ENCODE results near the gene ANXA1. TPM values are rescaled to one million over a fixed set of nuclear protein-coding genes. Genes with fewer than 3 reads are reported as not detected.

Gene ANXA1
- total RNA-seq, 2 donors from 2014 or later = 37.9 to 44.8 TPM

DNA sequence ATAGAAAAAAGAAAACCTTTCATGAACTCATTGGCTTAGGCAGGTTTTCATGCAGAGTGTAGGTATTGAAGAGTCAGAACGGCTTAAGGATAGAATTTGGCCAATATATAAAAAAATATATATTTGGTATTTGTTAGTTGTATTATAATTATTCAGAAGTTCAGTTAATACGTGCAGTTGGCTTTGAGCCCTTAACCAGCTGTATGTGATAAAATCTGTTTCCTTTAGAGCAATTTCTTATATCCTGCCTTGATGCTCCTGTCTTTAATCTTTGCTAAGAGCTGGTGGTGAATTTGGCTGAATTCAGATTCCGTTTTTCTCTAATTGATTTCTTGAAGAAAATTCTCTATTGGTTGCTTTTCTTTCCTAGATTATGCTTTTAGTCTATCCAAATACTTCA lies 3.7 kb downstream of the ANXA1 start:
- H3K27me3 ChIP-seq = no peaks in the 10 kb centered on the region
- H3K9me3 ChIP-seq = no peaks in the 10 kb centered on the region
- no peak for DNase-seq
- TF ChIP-seq CTCF (IDR thresholded peaks at IDR 0.05) = no peak
- TF ChIP-seq POLR2A (IDR thresholded peaks at IDR 0.05) = no peak
- H3K27ac ChIP-seq = no peak overlapping the region
- H3K4me3 ChIP-seq = no peak overlapping the region
- H3K4me1 ChIP-seq = no peaks in the 10 kb centered on the region
- WGBS, 2 donors = 42 to 46% methylated on average over 3 of the region's 3 CpGs
- intact Hi-C loops (cut with DNase I) = no loop called here
- H3K36me3 ChIP-seq (replicated peaks in 1 of 2; ENCODE audit: insufficient read depth in 1 of 2, low read depth in 2 of 2) = no peaks in the 10 kb centered on the region
- ATAC-seq = no peak

DNA sequence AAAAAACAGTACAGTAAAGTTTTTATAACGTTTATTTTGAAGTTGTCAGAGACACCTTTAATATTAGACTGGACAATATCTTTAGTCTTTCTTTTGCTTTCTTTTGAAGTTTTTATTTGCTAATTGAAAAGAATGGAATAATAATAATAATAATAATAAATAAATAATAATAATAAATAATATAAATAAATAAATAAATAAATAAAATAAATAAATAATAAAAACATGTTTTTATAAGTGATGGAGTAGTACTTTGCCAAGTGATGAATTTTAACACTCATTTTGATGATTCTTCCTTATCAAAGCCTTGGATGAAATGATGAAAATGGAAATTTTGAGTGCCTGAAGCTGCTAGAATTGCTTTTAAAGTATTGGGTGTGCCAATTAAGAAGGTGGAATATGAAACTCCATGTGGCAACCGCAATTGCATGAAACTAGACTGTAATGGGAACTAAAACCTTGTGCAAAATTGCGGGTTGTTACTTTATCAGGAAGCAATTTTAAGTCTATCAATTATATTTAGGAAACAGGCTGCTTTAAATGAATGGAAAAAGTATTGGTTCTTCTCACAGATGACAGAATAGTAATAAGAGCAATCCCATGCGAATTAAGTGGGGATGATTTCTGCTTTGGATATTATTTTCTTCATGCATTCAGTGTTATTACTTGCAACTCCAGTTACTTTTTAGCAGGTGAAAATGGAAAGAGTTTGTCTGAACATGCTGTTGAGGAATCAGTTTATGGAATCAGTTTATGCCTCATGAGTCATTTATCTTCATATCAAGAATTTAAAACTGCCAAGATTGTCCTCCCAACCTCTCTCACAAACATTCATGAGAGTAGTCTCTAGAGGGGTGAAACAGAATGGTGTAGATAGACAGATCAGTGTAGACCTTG lies 4.6 kb downstream of the ANXA1 start:
- no peaks in the 10 kb centered on the region for H3K36me3 ChIP-seq (replicated peaks in 1 of 2; ENCODE audit: insufficient read depth in 1 of 2, low read depth in 2 of 2)
- DNase-seq (no peak), ATAC-seq (no peak)
- intact Hi-C loops (cut with DNase I) = no loop called here
- TF ChIP-seq POLR2A (IDR thresholded peaks at IDR 0.05) (no peak), CTCF (IDR thresholded peaks at IDR 0.05) (no peak)
- H3K4me3 ChIP-seq = no peak overlapping the region
- no peaks in the 10 kb centered on the region for H3K27me3 ChIP-seq
- 58 to 75% methylated on average over 4 of the region's 4 CpGs for WGBS, 2 donors
- H3K9me3 ChIP-seq = no peaks in the 10 kb centered on the region
- H3K27ac ChIP-seq = no peak overlapping the region
- no peaks in the 10 kb centered on the region for H3K4me1 ChIP-seq

- DNase-seq = no peak
- no peak for ATAC-seq
- no peaks in the 10 kb centered on the region for H3K9me3 ChIP-seq
- H3K36me3 ChIP-seq (replicated peaks in 1 of 2; ENCODE audit: insufficient read depth in 1 of 2, low read depth in 2 of 2) = no peaks in the 10 kb centered on the region
- no peaks in the 10 kb centered on the region for H3K27me3 ChIP-seq
- no peak for TF ChIP-seq POLR2A (IDR thresholded peaks at IDR 0.05)
- TF ChIP-seq CTCF (IDR thresholded peaks at IDR 0.05) = no peak
- H3K4me1 ChIP-seq = no peaks in the 10 kb centered on the region
- intact Hi-C loops (cut with DNase I) = no loop called here
- no peak overlapping the region for H3K27ac ChIP-seq
- H3K4me3 ChIP-seq = no peak overlapping the region
Observed at GRCh38 chr9:73156865-73157187, 5.2 kb downstream of the ANXA1 start.

GRCh38 chr9:73157811-73158210 lies 6.1 kb downstream of the ANXA1 start:
- DNase-seq = no peak
- no peaks in the 10 kb centered on the region for H3K4me1 ChIP-seq
- TF ChIP-seq POLR2A (IDR thresholded peaks at IDR 0.05) = no peak
- TF ChIP-seq CTCF (IDR thresholded peaks at IDR 0.05) = no peak
- H3K9me3 ChIP-seq = no peaks in the 10 kb centered on the region
- H3K36me3 ChIP-seq (replicated peaks in 1 of 2; ENCODE audit: insufficient read depth in 1 of 2, low read depth in 2 of 2) = no peaks in the 10 kb centered on the region
- H3K4me3 ChIP-seq = no peak overlapping the region
- intact Hi-C loops (cut with DNase I) = no loop called here
- no peak overlapping the region for H3K27ac ChIP-seq
- 73 to 89% methylated on average over 2 of the region's 2 CpGs for WGBS, 2 donors
- no peak for ATAC-seq
- H3K27me3 ChIP-seq = no peaks in the 10 kb centered on the region

DNA sequence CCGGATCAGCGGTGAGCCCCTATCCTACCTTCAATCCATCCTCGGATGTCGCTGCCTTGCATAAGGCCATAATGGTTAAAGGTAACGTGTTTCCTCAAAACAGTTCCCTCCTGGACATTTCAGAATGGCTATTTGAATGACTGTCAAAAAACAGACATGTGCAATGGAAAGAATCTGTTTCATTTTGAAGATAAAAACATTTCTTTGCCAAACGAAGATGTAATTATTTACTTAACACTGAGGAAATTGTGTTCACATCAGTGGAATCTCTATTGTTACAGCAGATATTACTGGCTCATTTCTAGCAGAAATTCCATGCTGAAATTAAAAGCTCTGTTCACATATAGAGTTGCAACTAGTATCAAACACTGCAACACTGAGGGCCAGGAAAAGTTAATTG lies 7.1 kb downstream of the ANXA1 start:
- Histone ChIP-seq H3K36me3 (replicated peaks in 1 of 2; ENCODE audit: insufficient read depth in 1 of 2, low read depth in 2 of 2) (no peaks in the 10 kb centered on the region), H3K4me1 (no peaks in the 10 kb centered on the region), H3K4me3 (no peak overlapping the region), H3K27me3 (no peaks in the 10 kb centered on the region), H3K9me3 (no peaks in the 10 kb centered on the region), H3K27ac (no peak overlapping the region)
- ATAC-seq (no peak), DNase-seq (no peak)
- WGBS, 2 donors = 75 to 83% methylated on average over 6 of the region's 6 CpGs
- intact Hi-C loops (cut with DNase I) = no loop called here
- TF ChIP-seq POLR2A (IDR thresholded peaks at IDR 0.05) = no peak
- TF ChIP-seq CTCF (IDR thresholded peaks at IDR 0.05) = no peak

All from body of pancreas (tissue), 4 donors.